Measurements from ENCODE around the gene APOF. TPM values are rescaled to one million over a fixed set of nuclear protein-coding genes. Genes with fewer than 3 reads are reported as not detected.
"Not testable (repeated sequence)": the region's sequence is repeated elsewhere in the genome, so short reads cannot be mapped to it uniquely, and the experiment has no call there.

The APOF gene, protein sequence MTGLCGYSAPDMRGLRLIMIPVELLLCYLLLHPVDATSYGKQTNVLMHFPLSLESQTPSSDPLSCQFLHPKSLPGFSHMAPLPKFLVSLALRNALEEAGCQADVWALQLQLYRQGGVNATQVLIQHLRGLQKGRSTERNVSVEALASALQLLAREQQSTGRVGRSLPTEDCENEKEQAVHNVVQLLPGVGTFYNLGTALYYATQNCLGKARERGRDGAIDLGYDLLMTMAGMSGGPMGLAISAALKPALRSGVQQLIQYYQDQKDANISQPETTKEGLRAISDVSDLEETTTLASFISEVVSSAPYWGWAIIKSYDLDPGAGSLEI
- not detected for total RNA-seq

DNA sequence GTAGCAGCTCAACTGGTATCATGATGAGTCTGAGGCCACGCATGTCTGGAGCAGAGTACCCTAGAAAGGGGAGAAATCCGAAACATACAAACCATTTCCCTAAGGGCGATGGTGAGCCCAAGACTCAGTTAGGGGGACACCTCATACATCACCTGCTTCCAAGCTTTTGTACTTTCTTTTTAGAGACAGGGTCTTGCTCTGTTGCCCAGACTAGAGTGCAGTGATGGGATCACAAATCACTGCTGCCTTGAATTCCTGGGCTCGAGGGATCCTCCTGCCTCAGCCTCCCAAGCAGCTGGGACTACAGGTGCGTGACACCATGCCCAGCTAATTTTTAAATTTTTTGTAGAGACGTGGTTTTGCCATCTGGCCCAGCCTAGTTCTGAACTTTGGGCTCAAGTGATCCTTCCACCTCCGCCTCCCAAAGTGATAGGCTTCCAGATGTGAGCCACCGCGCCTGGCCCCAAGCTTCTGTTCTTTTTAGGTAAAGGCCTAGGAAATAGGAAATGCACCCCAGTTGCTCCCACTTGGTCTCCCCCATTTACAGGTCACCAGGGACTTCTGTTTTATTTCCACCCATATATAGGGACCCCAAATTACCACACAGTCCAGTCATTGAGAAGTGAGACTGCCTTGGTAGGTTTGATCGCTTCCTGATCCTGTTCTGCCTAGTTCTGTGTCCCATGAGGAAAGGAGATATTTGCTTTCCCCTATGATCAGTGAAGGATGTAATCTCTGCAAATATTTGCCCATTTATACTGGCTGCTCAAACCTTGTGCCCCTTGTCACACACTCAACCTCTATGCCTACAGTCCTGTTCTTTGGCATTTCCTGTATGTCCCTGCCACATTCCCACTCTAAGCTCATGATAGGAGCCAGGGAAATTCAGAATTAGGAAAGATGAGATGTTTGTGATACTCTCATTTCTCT is at the start of gene APOF:
Gene APOF, minus strand, starts transcription at position 728 of the 930 bp plus-strand sequence. Its CDS starts 112 bp downstream, at position 616.
- 89 to 93% methylated on average over 9 to 10 of the region's 10 CpGs for WGBS, 2 donors
- ATAC-seq, result no peak

DNA sequence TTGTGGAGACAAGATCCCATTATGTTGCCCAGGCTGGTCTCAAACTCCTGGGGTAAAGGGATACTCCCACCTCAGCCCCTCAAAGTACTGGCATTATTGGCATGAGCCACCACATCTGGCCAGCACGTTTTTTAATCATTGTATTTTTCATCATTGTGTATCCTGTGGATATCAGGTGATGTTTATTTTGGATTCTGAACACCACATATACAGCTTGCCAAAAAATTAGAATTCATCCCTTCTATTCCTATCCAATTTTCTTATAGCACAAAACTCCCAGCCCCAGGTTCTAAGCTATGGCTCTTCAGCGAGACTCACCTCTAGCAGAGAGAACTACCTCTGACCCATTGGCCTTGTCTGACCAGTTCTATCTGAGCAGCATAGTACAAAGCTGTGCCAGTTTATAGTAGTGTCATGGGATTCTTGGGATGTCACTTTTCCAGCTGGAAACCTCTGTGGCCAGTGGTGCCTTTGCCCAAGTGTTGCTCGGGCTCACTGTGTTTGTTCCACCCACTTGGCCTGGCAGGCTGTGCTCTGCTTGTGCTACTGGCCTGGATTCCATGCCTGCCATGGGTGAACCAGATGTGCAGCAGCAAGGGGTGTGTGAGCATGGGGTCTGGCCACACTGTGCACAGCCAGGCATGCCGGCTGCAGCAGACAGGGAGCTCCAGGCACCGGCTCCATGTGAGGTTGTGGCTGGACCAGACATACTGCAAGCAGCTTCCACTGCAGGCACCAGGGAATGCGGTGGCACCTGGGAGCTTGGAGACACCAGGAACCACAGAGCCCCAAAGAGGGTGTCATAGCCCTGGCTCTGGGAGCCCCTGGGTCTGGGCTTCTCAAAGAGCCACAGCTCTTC is 49.4 kb upstream of the APOF start:
- Histone ChIP-seq H3K4me3 (no peak overlapping the region), H3K36me3 (replicated peaks in 1 of 2; ENCODE audit: insufficient read depth in 1 of 2, low read depth in 2 of 2) (no peaks in the 10 kb centered on the region), H3K27ac (no peak overlapping the region), H3K9me3 (no peaks in the 10 kb centered on the region), H3K4me1 (peaks cover 17% of the 10 kb centered on the region), H3K27me3 (no peaks in the 10 kb centered on the region)
- ATAC-seq (no peak), DNase-seq (no peak)
- 54 to 73% methylated on average over 2 to 5 of the region's 6 CpGs for WGBS, 2 donors
- intact Hi-C loops (cut with DNase I), result no loop called here
- TF ChIP-seq, protein P1, sequence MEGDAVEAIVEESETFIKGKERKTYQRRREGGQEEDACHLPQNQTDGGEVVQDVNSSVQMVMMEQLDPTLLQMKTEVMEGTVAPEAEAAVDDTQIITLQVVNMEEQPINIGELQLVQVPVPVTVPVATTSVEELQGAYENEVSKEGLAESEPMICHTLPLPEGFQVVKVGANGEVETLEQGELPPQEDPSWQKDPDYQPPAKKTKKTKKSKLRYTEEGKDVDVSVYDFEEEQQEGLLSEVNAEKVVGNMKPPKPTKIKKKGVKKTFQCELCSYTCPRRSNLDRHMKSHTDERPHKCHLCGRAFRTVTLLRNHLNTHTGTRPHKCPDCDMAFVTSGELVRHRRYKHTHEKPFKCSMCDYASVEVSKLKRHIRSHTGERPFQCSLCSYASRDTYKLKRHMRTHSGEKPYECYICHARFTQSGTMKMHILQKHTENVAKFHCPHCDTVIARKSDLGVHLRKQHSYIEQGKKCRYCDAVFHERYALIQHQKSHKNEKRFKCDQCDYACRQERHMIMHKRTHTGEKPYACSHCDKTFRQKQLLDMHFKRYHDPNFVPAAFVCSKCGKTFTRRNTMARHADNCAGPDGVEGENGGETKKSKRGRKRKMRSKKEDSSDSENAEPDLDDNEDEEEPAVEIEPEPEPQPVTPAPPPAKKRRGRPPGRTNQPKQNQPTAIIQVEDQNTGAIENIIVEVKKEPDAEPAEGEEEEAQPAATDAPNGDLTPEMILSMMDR (IDR thresholded peaks at IDR 0.05), result no peak
- no peak for TF ChIP-seq POLR2A (IDR thresholded peaks at IDR 0.05)

More for the DNA sequence above, at the start of gene APOF:
- Histone ChIP-seq H3K9me3 (no peaks in the 10 kb centered on the region), H3K36me3 (replicated peaks in 1 of 2; ENCODE audit: insufficient read depth in 1 of 2, low read depth in 2 of 2) (no peaks in the 10 kb centered on the region), H3K27me3 (no peaks in the 10 kb centered on the region), H3K4me3 (no peak within 1 kb of the TSS), H3K27ac (no peak within 1 kb of the TSS), H3K4me1 (peaks cover 22% of the 10 kb centered on the region)
- TF ChIP-seq POLR2A (IDR thresholded peaks at IDR 0.05), result no peak
- TF ChIP-seq, protein P1 (IDR thresholded peaks at IDR 0.05), result no peak
- intact Hi-C loops (cut with DNase I), result no loop called here
- DNase-seq, result no peak

DNA sequence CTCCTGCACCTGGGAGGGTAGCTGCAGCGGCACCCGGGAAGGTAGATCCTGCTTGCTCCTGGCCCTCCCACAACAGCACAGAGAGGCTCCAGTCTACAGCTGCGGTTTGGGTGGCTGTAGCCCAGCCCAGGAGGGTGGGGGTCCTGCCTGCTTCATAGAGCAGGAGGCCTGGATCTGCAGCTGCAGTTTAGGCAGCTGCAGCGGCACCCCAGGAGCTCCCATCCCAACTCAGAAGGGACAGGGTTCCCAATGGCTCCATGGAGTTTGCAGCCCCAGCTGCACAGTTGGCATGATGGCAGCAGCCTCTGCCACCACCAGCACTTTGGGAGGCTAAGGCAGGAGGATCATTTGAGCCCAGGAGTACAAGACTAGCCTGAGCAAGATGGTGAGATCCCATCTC is 48.1 kb upstream of the APOF start:
- H3K27me3 ChIP-seq, result no peaks in the 10 kb centered on the region
- no peak for DNase-seq
- peaks cover 17% of the 10 kb centered on the region for H3K4me1 ChIP-seq
- intact Hi-C loops (cut with DNase I), result no loop called here
- H3K27ac ChIP-seq, result no peak overlapping the region
- TF ChIP-seq, protein P1 (IDR thresholded peaks at IDR 0.05), result no peak
- no peak for TF ChIP-seq POLR2A (IDR thresholded peaks at IDR 0.05)
- no peak overlapping the region for H3K4me3 ChIP-seq
- H3K36me3 ChIP-seq (replicated peaks in 1 of 2; ENCODE audit: insufficient read depth in 1 of 2, low read depth in 2 of 2), result no peaks in the 10 kb centered on the region
- WGBS, 2 donors, result 83% methylated on average over 4 of the region's 4 CpGs; no CpG with 5 or more reads in 1 of the 2 donors
- ATAC-seq, result no peak
- no peaks in the 10 kb centered on the region for H3K9me3 ChIP-seq

DNA sequence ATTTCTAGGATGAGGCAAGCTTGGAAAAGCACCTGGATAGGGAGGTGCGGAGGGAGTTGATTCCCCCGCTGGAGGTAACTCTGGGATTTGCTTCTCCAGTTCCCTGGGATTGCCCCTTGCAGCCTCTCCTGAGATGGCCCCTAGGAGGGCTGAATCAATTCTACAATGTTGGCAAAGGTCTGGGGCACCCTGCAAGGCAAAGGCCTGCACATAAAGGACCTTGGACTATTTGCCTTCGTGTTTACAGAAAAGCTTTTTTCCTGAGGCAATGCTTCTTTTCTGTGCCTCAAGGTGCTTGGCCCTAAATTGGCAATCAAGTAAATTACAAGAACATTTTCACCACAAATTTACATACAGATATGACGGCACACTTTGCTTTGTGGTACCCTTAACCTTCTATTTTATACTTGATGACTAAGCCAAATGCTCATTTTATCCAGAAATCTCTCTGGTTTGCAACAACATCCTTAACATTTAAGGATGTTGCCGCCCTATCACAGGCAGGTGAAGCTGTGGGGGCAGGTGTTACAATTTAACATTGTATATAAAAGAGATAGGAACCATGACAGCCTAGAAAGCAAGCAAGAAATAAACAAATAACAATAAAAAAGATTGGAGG is 46.3 kb upstream of the APOF start:
- ATAC-seq (no peak), DNase-seq (no peak)
- TF ChIP-seq, protein P1 (IDR thresholded peaks at IDR 0.05), result no peak
- TF ChIP-seq POLR2A (IDR thresholded peaks at IDR 0.05), result no peak
- no peak overlapping the region for H3K27ac ChIP-seq
- H3K4me1 ChIP-seq, result peaks cover 13% of the 10 kb centered on the region
- intact Hi-C loops (cut with DNase I), result no loop called here
- 88 to 92% methylated on average over 5 of the region's 5 CpGs for whole genome bisulfite sequencing, 2 donors
- no peaks in the 10 kb centered on the region for H3K9me3 ChIP-seq
- no peaks in the 10 kb centered on the region for H3K27me3 ChIP-seq
- no peaks in the 10 kb centered on the region for H3K36me3 ChIP-seq (replicated peaks in 1 of 2; ENCODE audit: insufficient read depth in 1 of 2, low read depth in 2 of 2)
- no peak overlapping the region for H3K4me3 ChIP-seq

DNA sequence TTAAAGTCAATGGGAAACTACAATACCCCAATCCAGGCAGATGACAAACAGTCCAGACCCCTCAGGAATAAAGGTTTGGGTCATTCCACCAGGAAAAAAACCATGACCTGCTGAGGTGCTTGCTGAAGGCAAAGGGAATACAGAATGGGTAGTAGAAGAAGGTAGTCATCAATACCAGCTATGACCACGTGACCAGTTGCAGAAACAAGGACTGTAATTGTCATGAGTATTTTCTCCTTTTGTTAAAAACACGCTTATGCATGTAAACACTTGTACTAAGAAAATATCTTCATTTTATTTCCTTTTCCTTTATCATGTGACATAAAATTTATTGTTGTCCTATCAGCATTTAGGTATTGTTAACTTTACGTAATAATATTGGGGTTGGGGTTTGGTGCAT is 41.6 kb upstream of the APOF start:
- H3K27me3 ChIP-seq; H3K36me3 ChIP-seq (replicated peaks in 1 of 2; ENCODE audit: insufficient read depth in 1 of 2, low read depth in 2 of 2); ATAC-seq; DNase-seq; H3K9me3 ChIP-seq; intact Hi-C loops (cut with DNase I); H3K4me1 ChIP-seq; H3K27ac ChIP-seq; H3K4me3 ChIP-seq: not testable (repeated sequence)
- whole genome bisulfite sequencing, 2 donors, result 84 to 95% methylated on average over 3 of the region's 3 CpGs

DNA sequence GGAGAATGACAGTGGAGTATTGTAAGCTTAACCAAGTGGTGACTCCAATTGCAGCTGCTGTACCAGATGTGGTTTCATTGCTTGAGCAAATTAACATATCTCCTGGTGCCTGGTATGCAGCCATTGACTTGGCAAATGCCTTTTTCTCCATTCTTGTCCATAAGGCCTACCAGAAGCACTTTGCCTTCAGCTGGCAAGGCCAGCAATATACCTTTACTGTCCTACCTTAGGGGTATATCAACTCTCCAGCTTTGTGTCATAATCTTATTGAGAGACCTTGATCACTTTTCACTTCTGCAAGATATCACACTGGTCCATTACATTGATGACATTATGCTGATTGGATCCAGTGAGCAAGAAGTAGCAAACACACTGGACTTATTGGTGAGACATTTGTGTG is 39.0 kb upstream of the APOF start:
- H3K4me3 ChIP-seq; H3K9me3 ChIP-seq; DNase-seq; H3K36me3 ChIP-seq (replicated peaks in 1 of 2; ENCODE audit: insufficient read depth in 1 of 2, low read depth in 2 of 2); ATAC-seq; H3K27me3 ChIP-seq; intact Hi-C loops (cut with DNase I); H3K4me1 ChIP-seq; H3K27ac ChIP-seq: not testable (repeated sequence)

DNA sequence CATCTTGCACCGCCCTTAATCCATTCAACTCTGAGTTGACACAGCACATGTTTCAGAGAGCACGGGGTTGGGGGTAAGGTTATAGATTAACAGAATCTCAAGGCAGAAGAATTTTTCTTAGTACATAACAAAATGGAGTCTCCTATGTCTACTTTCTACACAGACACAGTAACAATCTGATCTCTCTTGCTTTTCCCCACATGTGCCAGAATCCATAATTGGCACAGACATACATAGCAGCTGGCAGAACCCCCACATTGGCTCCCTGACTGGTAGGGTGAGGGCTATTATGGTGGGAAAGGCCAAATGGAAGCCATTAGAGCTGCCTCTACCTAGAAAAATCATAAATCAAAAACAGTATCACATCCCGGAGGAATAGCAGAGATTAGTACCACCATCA is 38.5 kb upstream of the APOF start:
- DNase-seq; H3K4me1 ChIP-seq; H3K27ac ChIP-seq; H3K4me3 ChIP-seq; H3K36me3 ChIP-seq (replicated peaks in 1 of 2; ENCODE audit: insufficient read depth in 1 of 2, low read depth in 2 of 2); H3K27me3 ChIP-seq; intact Hi-C loops (cut with DNase I); ATAC-seq; H3K9me3 ChIP-seq: not testable (repeated sequence)
- WGBS, 2 donors, result 14 to 15% methylated on average over 2 of the region's 3 CpGs

Data from body of pancreas (tissue), 4 donors.